ENCODE results near the gene IFITM5.
A peak's percentile ranks its signal among the peaks of the same experiment; 100 is the strongest.

IFITM5 gene

DNA sequence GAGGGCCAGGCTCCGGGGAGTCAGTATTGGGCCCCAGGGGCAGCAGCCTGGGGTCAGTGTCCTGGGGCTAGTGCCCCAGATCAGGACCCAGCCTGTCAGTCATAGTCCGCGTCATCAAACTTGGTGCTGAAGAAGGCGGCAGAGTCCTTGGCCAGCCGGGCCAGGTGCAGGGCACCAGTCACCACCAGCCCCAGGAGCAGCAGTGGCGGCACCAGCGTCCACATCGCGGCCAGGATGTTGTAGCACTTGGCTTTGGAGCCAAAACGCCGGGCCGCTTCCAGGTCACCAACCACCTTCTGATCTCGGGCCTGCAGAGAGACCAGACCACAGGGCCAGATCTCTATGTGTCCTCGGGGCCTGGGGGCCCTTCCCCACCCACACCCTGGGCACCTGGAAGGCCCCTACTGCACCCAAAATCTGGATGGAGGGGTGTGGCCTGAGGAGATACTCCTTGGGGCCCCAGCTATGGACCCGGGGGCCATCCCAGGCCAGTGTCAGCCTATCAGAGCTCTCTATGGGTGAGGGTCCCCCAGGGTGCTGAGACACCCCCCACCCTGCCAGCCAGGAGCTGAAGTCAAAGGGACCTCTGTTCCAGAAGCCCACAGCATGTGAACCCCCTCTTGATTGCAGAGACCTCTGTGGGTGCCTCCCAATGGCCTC is 790 bp downstream of the IFITM5 start:
- Histone ChIP-seq H3K27ac (no peak overlapping the region), H3K27me3 (ENCODE audit: insufficient read depth, low read depth, severe bottlenecking) (no peaks in the 10 kb centered on the region), H3K4me3 (ENCODE audit: low read depth, low read length) (no peak overlapping the region), H3K9me3 (ENCODE audit: severe bottlenecking) (no peaks in the 10 kb centered on the region), H3K36me3 (no peaks in the 10 kb centered on the region)
- TF ChIP-seq, protein P1, sequence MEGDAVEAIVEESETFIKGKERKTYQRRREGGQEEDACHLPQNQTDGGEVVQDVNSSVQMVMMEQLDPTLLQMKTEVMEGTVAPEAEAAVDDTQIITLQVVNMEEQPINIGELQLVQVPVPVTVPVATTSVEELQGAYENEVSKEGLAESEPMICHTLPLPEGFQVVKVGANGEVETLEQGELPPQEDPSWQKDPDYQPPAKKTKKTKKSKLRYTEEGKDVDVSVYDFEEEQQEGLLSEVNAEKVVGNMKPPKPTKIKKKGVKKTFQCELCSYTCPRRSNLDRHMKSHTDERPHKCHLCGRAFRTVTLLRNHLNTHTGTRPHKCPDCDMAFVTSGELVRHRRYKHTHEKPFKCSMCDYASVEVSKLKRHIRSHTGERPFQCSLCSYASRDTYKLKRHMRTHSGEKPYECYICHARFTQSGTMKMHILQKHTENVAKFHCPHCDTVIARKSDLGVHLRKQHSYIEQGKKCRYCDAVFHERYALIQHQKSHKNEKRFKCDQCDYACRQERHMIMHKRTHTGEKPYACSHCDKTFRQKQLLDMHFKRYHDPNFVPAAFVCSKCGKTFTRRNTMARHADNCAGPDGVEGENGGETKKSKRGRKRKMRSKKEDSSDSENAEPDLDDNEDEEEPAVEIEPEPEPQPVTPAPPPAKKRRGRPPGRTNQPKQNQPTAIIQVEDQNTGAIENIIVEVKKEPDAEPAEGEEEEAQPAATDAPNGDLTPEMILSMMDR (IDR thresholded peaks at IDR 0.05; ENCODE audit: low read depth, low read length), result no peak
- peak; percentile 3 for DNase-seq

DNA sequence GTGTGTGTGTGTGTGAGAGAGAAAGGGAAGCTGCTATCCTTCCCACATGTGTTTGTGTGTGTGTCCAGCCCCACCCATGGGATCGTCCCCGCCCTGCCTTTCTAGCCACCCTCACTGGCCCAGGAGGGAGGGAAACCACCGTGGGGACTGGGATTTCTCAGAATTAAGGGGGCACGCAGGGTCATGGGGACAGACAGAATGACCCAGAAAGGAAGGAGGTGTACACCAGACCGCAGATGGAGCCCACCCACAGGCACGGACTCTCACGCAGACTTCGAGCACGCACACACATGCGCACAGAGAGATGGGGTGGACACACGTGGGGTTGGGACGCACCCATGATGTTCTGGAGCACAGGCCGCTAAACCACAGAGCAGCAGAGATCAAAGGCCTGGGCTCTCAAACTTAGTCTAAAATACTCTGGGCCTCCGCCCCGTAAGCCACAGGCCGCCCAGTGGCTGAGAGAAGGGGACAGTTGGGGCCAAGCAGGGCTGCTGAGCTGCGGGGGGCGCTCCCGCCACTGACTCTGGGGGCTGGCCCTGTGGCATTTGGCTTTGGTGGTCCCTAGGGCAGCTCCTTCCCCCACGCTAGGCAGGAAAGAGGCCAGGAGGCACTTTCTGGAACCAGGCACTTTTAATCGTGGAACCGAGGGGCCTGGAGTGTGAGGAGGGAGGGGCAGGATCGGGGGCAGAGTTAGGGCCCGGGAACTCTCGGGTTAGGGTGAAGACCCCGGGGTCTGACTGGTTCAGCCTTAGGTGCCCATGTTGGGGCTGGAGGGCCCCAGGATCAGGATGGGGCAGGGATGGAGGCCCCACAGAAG is 1.5 kb downstream of the IFITM5 start:
- H3K27ac ChIP-seq, result no peak overlapping the region
- no peaks in the 10 kb centered on the region for H3K36me3 ChIP-seq
- no peak for DNase-seq
- H3K9me3 ChIP-seq (ENCODE audit: severe bottlenecking), result no peaks in the 10 kb centered on the region
- H3K27me3 ChIP-seq (ENCODE audit: insufficient read depth, low read depth, severe bottlenecking), result no peaks in the 10 kb centered on the region
- no peak overlapping the region for H3K4me3 ChIP-seq (ENCODE audit: low read depth, low read length)
- TF ChIP-seq, protein P1 (IDR thresholded peaks at IDR 0.05; ENCODE audit: low read depth, low read length), result no peak

DNA sequence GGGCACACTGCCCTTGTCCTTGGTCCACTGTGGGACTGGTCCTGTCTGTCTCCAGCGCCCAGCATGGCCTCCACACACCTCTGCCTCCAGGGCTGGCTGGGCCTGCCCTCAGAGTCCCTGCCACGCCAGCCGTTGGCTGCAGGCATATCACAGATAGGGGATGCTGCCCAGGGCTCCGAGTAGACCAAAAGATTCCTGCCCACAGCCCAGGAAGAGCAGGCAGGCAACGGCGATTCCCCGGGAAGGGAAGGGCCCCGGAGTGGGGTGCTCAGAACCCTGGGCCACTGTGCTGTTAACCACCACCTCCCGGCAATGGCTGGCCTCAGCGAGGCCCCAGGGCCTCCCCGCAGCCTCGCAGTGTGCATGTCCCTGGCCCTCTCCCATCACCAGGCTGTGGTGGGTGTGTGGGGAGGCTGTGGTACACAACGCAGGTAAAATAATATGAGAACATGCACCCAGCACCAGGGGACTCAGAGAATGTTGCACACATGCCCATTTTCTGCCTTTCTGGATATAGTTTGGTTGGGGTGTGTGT is 2.2 kb downstream of the IFITM5 start:
- Histone ChIP-seq H3K27me3 (ENCODE audit: insufficient read depth, low read depth, severe bottlenecking) (no peaks in the 10 kb centered on the region), H3K36me3 (no peaks in the 10 kb centered on the region), H3K27ac (no peak overlapping the region), H3K4me3 (ENCODE audit: low read depth, low read length) (no peak overlapping the region), H3K9me3 (ENCODE audit: severe bottlenecking) (no peaks in the 10 kb centered on the region)
- TF ChIP-seq, protein P1 (IDR thresholded peaks at IDR 0.05; ENCODE audit: low read depth, low read length), result no peak
- DNase-seq, result no peak

DNA sequence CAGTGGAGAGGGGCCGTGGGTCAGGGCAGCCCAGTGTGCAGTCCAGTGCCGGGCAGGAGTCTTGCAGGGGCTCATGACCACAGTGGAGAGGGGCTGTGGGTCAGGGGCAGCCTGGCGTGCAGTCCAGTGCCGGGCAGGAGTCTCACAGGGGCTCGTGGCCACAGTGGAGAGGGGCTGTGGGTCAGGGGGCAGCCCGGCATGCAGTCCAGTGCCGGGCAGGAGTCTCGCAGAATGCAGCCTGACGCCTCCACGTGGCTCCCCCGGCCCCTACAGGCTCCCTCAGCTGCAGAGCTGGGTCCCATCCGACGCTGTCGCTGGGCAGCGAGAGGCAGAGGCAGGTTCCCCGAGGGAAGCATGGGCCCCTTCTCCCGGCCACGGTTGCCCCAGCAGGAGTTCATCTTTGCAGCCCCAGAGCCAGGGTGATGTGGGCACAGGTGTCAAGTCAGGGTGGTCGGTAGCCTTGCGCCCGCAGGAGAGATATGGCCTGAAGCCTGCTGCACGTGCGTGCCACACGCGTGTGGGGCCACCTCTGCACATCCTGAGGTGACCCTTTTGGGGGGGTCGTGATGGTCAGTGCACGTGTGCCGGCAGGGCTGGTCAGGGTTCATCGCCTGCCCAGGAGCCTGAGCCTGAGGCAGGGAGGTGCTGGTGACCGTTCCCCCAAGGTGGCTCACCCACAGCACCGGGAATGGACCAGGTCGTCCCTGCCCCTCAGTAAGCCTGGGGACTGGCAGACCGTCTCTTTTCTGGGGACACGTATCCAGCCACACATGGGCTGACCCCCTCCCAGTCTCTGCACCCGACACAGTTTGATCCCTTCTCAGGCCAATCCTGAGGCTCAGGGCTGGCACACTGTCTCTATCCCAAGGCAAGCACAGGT is 2.9 kb downstream of the IFITM5 start:
- Histone ChIP-seq H3K9me3 (ENCODE audit: severe bottlenecking) (no peaks in the 10 kb centered on the region), H3K36me3 (no peaks in the 10 kb centered on the region), H3K27me3 (ENCODE audit: insufficient read depth, low read depth, severe bottlenecking) (no peaks in the 10 kb centered on the region), H3K4me3 (ENCODE audit: low read depth, low read length) (no peak overlapping the region), H3K27ac (no peak overlapping the region)
- no peak for DNase-seq
- TF ChIP-seq, protein P1 (IDR thresholded peaks at IDR 0.05; ENCODE audit: low read depth, low read length), result no peak

DNA sequence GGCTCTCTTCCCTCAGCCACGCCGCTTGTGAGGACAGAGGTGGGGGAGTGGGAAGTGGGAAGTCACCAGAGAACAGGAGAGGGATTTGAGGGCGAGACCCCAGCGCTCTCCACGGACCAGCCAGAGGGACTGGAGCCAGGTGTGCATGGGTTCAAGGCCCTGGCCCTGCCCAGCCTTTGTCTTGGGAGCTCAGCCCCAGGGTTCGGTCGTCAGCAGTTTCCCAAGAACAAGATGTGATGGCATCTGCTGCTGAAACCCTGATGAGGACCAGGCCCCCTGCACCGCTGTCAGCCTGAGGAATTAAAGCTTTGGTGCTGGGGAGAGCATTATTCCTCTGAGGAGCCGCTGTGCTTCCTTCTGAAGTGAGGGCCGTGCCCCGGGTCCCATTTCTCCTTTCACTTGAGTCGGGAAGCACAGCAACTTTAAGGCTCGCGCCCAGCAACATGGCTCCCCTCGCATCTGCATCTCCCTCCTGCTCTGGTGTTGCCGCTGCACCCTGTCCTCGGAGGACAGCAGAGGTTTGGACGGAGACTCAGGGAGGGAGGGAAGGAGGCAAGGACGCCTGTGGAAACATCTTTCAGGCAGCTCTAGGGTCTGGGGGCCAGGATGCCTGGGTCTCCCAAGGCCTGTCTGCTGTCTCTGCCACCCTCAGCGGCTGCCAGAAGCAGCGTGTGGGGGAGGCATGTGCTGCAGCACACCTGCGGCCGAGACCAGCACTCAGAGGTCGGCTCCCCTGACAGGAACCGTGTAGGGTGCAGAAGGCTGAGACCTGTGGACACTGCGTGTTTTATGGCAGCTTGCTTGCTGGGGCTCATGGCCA is 3.8 kb downstream of the IFITM5 start:
- H3K36me3 ChIP-seq, result no peaks in the 10 kb centered on the region; the same call in 1 of the 2 replicates
- H3K27me3 ChIP-seq (ENCODE audit: insufficient read depth, low read depth, severe bottlenecking), result no peaks in the 10 kb centered on the region

More for the DNA sequence above, 3.8 kb downstream of the IFITM5 start:
- Histone ChIP-seq H3K4me3 (ENCODE audit: low read depth, low read length) (no peak overlapping the region), H3K9me3 (ENCODE audit: severe bottlenecking) (no peaks in the 10 kb centered on the region), H3K27ac (no peak overlapping the region)
- DNase-seq, result no peak
- TF ChIP-seq, protein P1 (IDR thresholded peaks at IDR 0.05; ENCODE audit: low read depth, low read length), result no peak
